Esophagus mucosa (tissue), 1 donor: ENCODE results near the gene SCO2. TPM values are rescaled to one million over a fixed set of nuclear protein-coding genes. Genes with fewer than 3 reads are reported as not detected.

ENCODE experiments used
- ATAC-seq: fragments of 200-7000 bp; cut with Tn5 transposase; one replicate; pipeline ENCODE4 v1.9.1; 2020
- total RNA-seq: library from RNA; stranded (reverse); gene quantifications from one replicate; pipeline ENCODE4 v1.2.4, GENCODE V29; 2023
- donor health status: DM: yes; HTN: yes; CAD: no.

SCO2 gene
- total RNA-seq, 1 donor from 2014 or later = 1.2 TPM

DNA sequence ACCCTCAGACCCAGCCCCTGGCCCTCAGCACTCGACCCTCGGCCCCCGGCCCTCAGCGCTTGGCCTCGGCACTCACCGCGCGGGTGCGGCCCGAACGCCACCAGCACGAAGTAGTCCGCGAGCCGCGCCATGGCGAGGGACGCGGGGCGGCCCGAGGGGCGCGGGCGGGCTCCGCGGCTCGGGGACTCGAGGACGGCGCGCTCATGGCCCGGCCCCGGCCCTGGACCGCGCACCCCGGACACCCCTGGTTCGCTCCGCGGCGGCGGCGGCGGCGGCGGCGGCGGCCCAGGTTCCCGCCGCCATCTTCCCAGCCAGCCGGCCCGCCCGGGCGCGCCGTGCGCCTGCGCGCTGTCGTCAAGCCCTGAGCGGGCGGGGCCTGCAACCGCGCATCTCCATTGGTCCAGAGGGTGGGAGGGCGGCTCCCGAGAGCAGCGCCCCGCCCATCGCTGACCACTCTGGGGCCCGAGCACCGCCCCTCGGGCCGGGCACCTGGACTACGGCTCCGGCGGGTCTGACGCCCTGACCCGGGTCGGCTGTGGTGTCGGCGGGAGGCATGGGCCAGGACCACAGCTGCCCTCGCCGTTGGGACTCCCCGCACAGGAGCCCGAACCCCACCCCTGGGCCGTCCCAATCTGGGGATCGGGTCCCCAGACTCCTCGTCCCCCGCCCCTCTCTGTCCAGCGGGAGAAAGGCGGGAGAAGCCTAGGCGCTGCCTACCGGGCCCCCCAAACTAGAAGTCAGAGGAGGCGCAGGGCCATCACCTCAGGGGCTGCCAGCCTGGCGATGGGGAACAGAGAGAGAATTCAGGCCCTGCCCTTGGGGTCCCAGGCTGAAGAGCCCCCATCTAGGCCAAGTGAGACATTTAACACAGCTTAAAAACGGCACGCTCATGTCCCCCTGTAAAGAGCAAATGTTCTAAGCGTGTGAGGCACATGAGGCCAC, 50.4 kb downstream of the SCO2 start, which contains the start of gene SBF1:
SBF1 (minus strand) TSS at position 326 of the 942 bp plus-strand sequence; CDS start at position 131, 195 bp downstream.
- peak; percentile 76 for ATAC-seq

- ATAC-seq = no peak
These were observed 51.3 kb downstream of the SCO2 start for GRCh38 chr22:50473855-50474671.

Other genes starting within 250 kb of the SCO2 start
- 148 TPM for gene PLXNB2, start 218.0 kb downstream of the SCO2 start, total RNA-seq
- gene DENND6B, start 198.6 kb downstream of the SCO2 start, total RNA-seq = 2.3 TPM
- 29.3 TPM for gene PPP6R2, start 182.3 kb downstream of the SCO2 start, total RNA-seq
- 55.0 TPM for gene SBF1, start 50.6 kb downstream of the SCO2 start, total RNA-seq
- 11.7 TPM for gene ADM2, start 44.1 kb downstream of the SCO2 start, total RNA-seq
- not detected for gene MIOX, start 38.7 kb downstream of the SCO2 start, total RNA-seq
- gene LMF2, start 17.9 kb downstream of the SCO2 start, total RNA-seq = 43.7 TPM
- gene NCAPH2, start 17.4 kb downstream of the SCO2 start, total RNA-seq = 37.1 TPM
- 86.0 TPM for gene TYMP, start 4.4 kb upstream of the SCO2 start, total RNA-seq
- 0.20 TPM for gene KLHDC7B, start 20.3 kb upstream of the SCO2 start, total RNA-seq
- not detected for gene SYCE3, start 37.3 kb upstream of the SCO2 start, total RNA-seq
- gene CPT1B, start 52.8 kb upstream of the SCO2 start, total RNA-seq = 12.1 TPM
- 31.4 TPM for gene CHKB, start 57.3 kb upstream of the SCO2 start, total RNA-seq
- gene MAPK8IP2, start 75.2 kb upstream of the SCO2 start, total RNA-seq = 2.3 TPM
- 30.1 TPM for gene ARSA, start 102.6 kb upstream of the SCO2 start, total RNA-seq
- gene SHANK3, start 147.2 kb upstream of the SCO2 start, total RNA-seq = 5.9 TPM
- 0.40 TPM for gene ACR, start 212.6 kb upstream of the SCO2 start, total RNA-seq